HCT116 (cell line): ENCODE data around the gene RNASE8. TPM values are rescaled to one million over a fixed set of nuclear protein-coding genes. Genes with fewer than 3 reads are reported as not detected.

Source experiments
- ATAC-seq: fragments of 200-7000 bp; cut with Tn5 transposase; 2 replicates; pipeline ENCODE4 v1.9.1; 2020; ENCODE audit warnings: mild to moderate bottlenecking, moderate library complexity
- BruUV-seq: library from RNA; stranded (reverse); fragments of 400-500 nt; replicated peaks from 2 replicates; lab custom pipeline; 2021; lab: Mats Ljungman, UMichigan
- CTCF ChIA-PET: fragments of 300-600 bp; sonication (Branson Sonifier 250); formaldehyde crosslinking; loops from one replicate; lab custom pipeline; 2021; ENCODE audit warnings: antibody characterized with exemption; lab: Charles Lee
- POLR2A ChIA-PET: fragments of 300-600, 350-600 bp; sonication (Branson Sonifier 250); formaldehyde crosslinking; loops from one replicate; lab custom pipeline; 2021; ENCODE audit warnings: antibody characterized with exemption; lab: Charles Lee
- RAD21 ChIA-PET, 2 experiments: fragments of 300-600 bp; sonication (Branson Sonifier 250); formaldehyde crosslinking; loops; one replicate each; lab custom pipeline; 2023; ENCODE audit warnings: low total read pairs in 2 of 2; ENCODE audit not compliant: uncharacterized antibody in 2 of 2, unreplicated experiment in 2 of 2, low non-redundant PET in 1 of 2; lab: Charles Lee
- DNase-seq: peaks from one replicate; pipeline ENCODE4 v3.0.0-alpha.2; 2010; ENCODE audit warnings: low read depth, low spot score
- H2AFZ ChIP-seq: fragments of 200-600 bp; shearing (Covaris generic), sonication (generic); 2 replicates; pipeline ENCODE4 v1.6.1; 2017; ENCODE audit warnings: low read depth, mixed run types, mixed read lengths, antibody characterized with exemption, low read length; ENCODE audit not compliant: poor library complexity, severe bottlenecking
- H3K27ac ChIP-seq: 2 replicates; pipeline ENCODE4 v1.5.1; 2012; ENCODE audit warnings: low read depth, low read length
- H3K27me3 ChIP-seq: fragments of 200-600 bp; sonication (generic); 2 replicates; pipeline ENCODE4 v1.6.1; 2016; ENCODE audit warnings: mixed run types, low read length, mixed read lengths; ENCODE audit not compliant: insufficient read depth
- H3K36me3 ChIP-seq, 2 experiments: fragments of 200-500 bp in 1 of 2; fragments of 200-600 bp in 1 of 2; sonication (Bioruptor generic) in 1 of 2; sonication (generic) in 1 of 2; 2 replicates each; pipeline versions ENCODE4 v1.5.1 to v1.6.1; 2014 to 2016; ENCODE audit warnings: low read length in 2 of 2, inconsistent platforms in 1 of 2, mixed read lengths in 1 of 2, mixed run types in 1 of 2; ENCODE audit not compliant: insufficient read depth in 2 of 2, control insufficient read depth in 1 of 2
- H3K4me1 ChIP-seq, 2 experiments: fragments of 200-600 bp in 1 of 2; sonication (generic) in 1 of 2; 2 replicates each; pipeline versions ENCODE4 v1.5.1 to v1.6.1; 2012 to 2017; ENCODE audit warnings: low read length in 2 of 2, inconsistent platforms in 1 of 2, mild to moderate bottlenecking in 1 of 2, mixed read lengths in 1 of 2, mixed run types in 1 of 2, moderate library complexity in 1 of 2; ENCODE audit not compliant: insufficient read depth in 2 of 2, control insufficient read depth in 1 of 2
- H3K4me2 ChIP-seq: fragments of 200-600 bp; sonication (generic); 2 replicates; pipeline ENCODE4 v1.6.1; 2017; ENCODE audit warnings: mixed run types, low read length, mixed read lengths
- H3K4me3 ChIP-seq, 2 experiments: fragments of 200-600 bp in 1 of 2; sonication (generic) in 1 of 2; replicated peaks in 1 of 2; 2 replicates each; pipeline ENCODE4 v1.5.1; 2011 to 2016; ENCODE audit warnings: low read length in 2 of 2, control low read depth in 1 of 2, low read depth in 1 of 2, mild to moderate bottlenecking in 1 of 2, mixed read lengths in 1 of 2, mixed run types in 1 of 2
- H3K79me2 ChIP-seq: fragments of 200-600 bp; sonication (generic); 2 replicates; pipeline ENCODE4 v1.6.1; 2017; ENCODE audit warnings: mild to moderate bottlenecking, mixed run types, low read length, moderate library complexity, mixed read lengths; ENCODE audit not compliant: insufficient read depth
- H3K9ac ChIP-seq: fragments of 200-600 bp; sonication (generic); 2 replicates; pipeline ENCODE4 v1.6.1; 2016; ENCODE audit warnings: low read length, mixed read lengths
- H3K9me2 ChIP-seq: fragments of 200-600 bp; sonication (generic), shearing (Covaris generic); 2 replicates; pipeline ENCODE4 v1.6.1; 2017; ENCODE audit warnings: mixed run types, mild to moderate bottlenecking, moderate library complexity; ENCODE audit not compliant: insufficient read depth
- H3K9me3 ChIP-seq, 2 experiments: fragments of 200-500 bp in 1 of 2; fragments of 200-600 bp in 1 of 2; sonication (Bioruptor generic) in 1 of 2; sonication (generic) in 1 of 2; 2 replicates each; pipeline ENCODE4 v1.6.1; 2014 to 2017; ENCODE audit warnings: low read length in 2 of 2, mixed read lengths in 2 of 2, inconsistent platforms in 1 of 2, low read depth in 1 of 2, mild to moderate bottlenecking in 1 of 2, mixed run types in 1 of 2, moderate library complexity in 1 of 2; ENCODE audit not compliant: control insufficient read depth in 1 of 2, insufficient read depth in 1 of 2
- H4K20me1 ChIP-seq: fragments of 200-600 bp; sonication (generic), shearing (Covaris generic); 2 replicates; pipeline ENCODE4 v1.6.1; 2017; ENCODE audit warnings: mixed run types, mild to moderate bottlenecking, moderate library complexity; ENCODE audit not compliant: insufficient read depth
- CBX3 ChIP-seq: IDR thresholded peaks from 2 replicates; pipeline ENCODE4 v1.6.1; 2012; ENCODE audit warnings: low read depth
- CEBPB ChIP-seq: IDR thresholded peaks from 2 replicates; pipeline ENCODE4 v1.6.1; 2012; ENCODE audit warnings: low read depth
- EGR1 ChIP-seq: IDR thresholded peaks from 2 replicates; pipeline ENCODE4 v1.6.1; 2012; ENCODE audit warnings: low read depth
- POLR2AphosphoS5 ChIP-seq: IDR thresholded peaks from 2 replicates; pipeline ENCODE4 v1.6.1; 2011; ENCODE audit warnings: mild to moderate bottlenecking, low read depth, low read length, moderate library complexity
- REST ChIP-seq: IDR thresholded peaks from 2 replicates; pipeline ENCODE4 v1.6.1; 2012; ENCODE audit warnings: low read depth
- SIN3A ChIP-seq: IDR thresholded peaks from 2 replicates; pipeline ENCODE4 v1.6.1; 2012; ENCODE audit warnings: low read depth
- YY1 ChIP-seq: IDR thresholded peaks from 2 replicates; pipeline ENCODE4 v1.6.1; 2011; ENCODE audit warnings: low read length, low read depth, moderate library complexity, mild to moderate bottlenecking; ENCODE audit not compliant: insufficient replicate concordance; ENCODE audit errors: extremely low read depth
- ZFX ChIP-seq: fragments of 450-650 bp; IDR thresholded peaks from 2 replicates; pipeline ENCODE4 v1.6.1; 2017
- ZNF274 ChIP-seq: fragments of 200-500 bp; sonication (Bioruptor generic); IDR thresholded peaks from 2 replicates; pipeline ENCODE4 v1.6.1; 2014; ENCODE audit warnings: mild to moderate bottlenecking, low read depth, low read length, inconsistent platforms
- intact Hi-C: fragments of 100-400 bp; cut with micrococcal nuclease; formaldehyde crosslinking; loops from 2 replicates; pipeline ENCODE4 v1.10.0; 2022
- total RNA-seq: library from RNA; stranded (reverse); gene quantifications from one replicate; pipeline ENCODE4 v1.2.1, GENCODE V29; 2021; ENCODE audit not compliant: unreplicated experiment
- TF ChIP-seq, protein P1 (sequence below): IDR thresholded peaks from 2 replicates; pipeline ENCODE4 v1.6.1; 2012

RNASE8 gene
- total RNA-seq, 1 experiment from 2014 or later: not detected

DNA sequence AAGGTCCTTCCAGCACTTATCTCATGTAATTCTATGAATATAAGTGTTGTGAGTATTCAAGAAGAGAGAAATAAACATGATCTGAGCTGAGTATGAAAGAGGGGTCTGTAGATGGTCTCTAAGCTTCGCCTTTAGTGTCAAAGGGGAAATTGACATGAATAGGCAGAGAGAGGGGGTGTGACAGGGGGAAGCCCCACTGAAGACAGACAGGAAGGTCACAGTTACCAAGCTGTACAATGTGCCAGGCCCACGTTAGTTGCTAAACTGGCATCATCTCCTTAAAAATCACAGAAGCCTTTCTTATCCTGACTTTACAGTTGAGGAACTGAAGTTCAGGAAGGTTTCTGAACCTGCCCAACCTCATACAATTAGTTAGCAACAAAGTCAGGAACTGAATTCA, 20.1 kb downstream of the RNASE8 start:
- H3K79me2 ChIP-seq: no peaks in the 10 kb centered on the region
- RAD21 ChIA-PET: no interaction called here
- no peak for TF ChIP-seq YY1
- no peak for TF ChIP-seq SIN3A
- no peak for TF ChIP-seq POLR2AphosphoS5
- no peak for TF ChIP-seq CEBPB
- TF ChIP-seq ZFX: no peak
- no peak for TF ChIP-seq EGR1
- no peak for TF ChIP-seq ZNF274
- TF ChIP-seq, protein P1, sequence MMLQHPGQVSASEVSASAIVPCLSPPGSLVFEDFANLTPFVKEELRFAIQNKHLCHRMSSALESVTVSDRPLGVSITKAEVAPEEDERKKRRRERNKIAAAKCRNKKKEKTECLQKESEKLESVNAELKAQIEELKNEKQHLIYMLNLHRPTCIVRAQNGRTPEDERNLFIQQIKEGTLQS: no peak
- TF ChIP-seq CBX3: no peak
- no peak for TF ChIP-seq REST
- TF ChIP-seq, all 23 proteins: peak for 0
- ChIA-PET POLR2A (no interaction called here), CTCF (no interaction called here)
- DNase-seq: no peak
- H3K9me2 ChIP-seq: no peaks in the 10 kb centered on the region
- H4K20me1 ChIP-seq: no peaks in the 10 kb centered on the region
- no TSS peak for BruUV-seq
- no peak overlapping the region for H2AFZ ChIP-seq
- ATAC-seq: no peak
- no peak overlapping the region for H3K4me3 ChIP-seq
- intact Hi-C loops: no loop called here
- H3K27me3 ChIP-seq: no peaks in the 10 kb centered on the region
- H3K36me3 ChIP-seq: no peaks in the 10 kb centered on the region; a peak in 1 of 4 replicates
- no peaks in the 10 kb centered on the region for H3K9me3 ChIP-seq
- H3K4me2 ChIP-seq: no peak overlapping the region
- no peak overlapping the region for H3K9ac ChIP-seq
- no peak overlapping the region for H3K27ac ChIP-seq
- H3K4me1 ChIP-seq: peaks cover under 1 to 4% of the 10 kb centered on the region in 2 experiments; a peak in 3 of 4 replicates
